NCI-H1417 treated with DMSO at 0.1 percent for 48 hours (cell line): Measurements from ENCODE around the gene ARID3B.
"Not testable (repeated sequence)": the region's sequence is repeated elsewhere in the genome, so short reads cannot be mapped to it uniquely, and the experiment has no call there.

Source experiments
- DNase-seq: peaks from one replicate; lab custom pipeline; 2025; lab: John Stamatoyannopoulos, UW

The ARID3B gene

DNA sequence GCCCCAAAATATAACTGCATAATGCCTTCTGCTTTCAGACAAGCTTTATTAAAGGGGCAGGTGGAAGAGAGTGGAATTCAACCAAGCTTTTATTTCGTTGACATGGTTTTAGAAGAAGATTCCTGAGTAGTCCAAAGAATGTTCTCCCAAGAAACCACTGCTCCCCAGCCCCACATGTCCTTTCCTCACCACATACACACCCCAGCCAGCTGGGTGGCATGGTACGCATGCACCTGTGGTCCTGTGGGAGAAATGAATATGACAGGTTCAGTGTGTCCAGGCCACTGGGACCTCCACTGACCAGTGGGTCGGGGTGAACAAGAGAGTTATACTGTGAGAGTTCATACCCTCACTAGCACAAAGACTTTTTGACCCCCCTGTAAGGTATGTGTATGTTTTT lies 30.2 kb downstream of the ARID3B start:
- DNase-seq: no peak

GRCh38 chr15:74573987-74574386 lies 33.0 kb downstream of the ARID3B start:
- no peak for DNase-seq

DNA sequence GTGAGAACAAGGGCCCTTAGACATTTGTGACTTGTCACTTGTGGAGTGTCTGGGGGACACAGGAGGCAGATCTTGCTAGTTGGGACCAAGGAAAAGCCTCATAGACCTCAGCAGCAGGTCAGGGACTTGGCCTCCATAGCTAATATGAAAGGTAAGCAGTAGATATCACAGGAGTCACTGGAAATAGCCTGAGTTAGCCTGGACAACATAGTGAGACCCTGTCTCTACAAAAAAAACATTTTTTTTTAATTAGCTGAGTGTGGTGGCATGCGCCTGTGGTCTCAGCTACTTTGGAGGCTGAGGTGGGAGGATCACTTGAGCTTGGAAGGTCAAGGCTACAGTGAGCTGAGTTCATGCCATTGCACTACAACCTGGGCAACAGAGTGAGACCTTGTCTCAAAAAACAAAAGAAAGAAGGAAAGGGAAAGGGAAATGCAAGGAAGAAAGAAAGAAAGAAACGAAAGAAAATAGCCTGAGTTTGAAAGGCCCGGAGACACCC lies 37.5 kb downstream of the ARID3B start:
- no peak for DNase-seq

DNA sequence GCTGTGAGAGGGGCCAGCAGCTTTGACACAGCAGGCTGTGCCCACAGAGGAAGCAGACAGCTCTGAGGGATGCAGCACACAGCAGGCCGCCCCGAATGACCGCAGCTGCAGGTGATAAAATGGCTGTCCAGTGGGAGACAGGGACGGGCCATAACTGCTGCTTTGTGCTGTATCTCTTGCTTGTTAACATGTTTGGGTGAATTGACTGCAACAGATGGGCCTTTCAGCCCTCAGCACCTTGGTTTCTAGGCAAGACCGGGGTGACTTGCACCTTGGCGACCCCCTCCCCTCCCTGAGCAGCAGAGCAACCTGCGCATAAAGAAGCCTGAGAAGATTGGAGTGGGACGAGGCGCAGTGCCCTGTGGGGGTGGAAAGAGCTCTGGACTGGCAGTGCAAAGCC lies 38.0 kb downstream of the ARID3B start:
- DNase-seq: no peak

- DNase-seq: no peak
These were observed 39.7 kb downstream of the ARID3B start for GRCh38 chr15:74580538-74581350.

- DNase-seq: no peak
These were observed 43.2 kb downstream of the ARID3B start for GRCh38 chr15:74584204-74584603.

GRCh38 chr15:74584779-74585178 lies 43.8 kb downstream of the ARID3B start:
- no peak for DNase-seq

DNA sequence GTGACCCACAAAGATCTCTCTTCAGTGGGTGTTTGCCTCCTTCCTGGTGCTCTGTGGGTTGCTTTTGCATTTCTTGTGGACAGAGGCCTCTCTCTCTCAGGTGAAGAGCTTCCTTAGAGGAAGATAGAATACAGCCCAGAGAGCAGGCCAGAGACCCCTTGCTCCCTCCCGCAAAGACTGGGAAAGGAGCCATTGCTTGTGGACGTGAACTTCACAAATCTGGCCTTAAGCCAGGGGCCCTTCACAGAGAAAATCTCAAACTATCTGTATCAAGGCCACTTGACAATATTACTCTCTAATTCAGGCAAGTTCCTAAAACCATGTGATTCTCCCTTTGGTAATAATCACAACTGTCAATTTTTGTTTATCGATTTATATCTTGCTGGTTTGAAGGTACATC lies 44.2 kb downstream of the ARID3B start:
- no peak for DNase-seq

GRCh38 chr15:74585857-74586256 lies 44.8 kb downstream of the ARID3B start:
- no peak for DNase-seq

DNA sequence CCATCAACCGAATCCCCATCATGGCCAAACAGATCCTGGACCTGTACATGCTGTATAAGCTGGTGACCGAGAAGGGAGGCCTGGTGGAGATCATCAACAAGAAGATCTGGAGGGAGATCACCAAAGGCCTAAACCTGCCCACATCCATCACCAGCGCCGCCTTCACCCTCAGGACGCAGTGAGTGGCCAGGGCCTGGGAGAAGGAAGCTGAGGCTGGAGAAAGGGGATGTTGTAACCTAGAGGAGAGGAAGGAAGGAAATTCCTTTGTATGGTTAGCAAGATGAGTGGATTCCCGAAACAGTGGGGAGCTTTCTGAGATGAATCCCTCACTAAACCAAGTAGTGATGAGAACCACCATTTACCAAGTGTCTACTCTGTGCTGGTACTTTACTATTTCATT lies 48.8 kb downstream of the ARID3B start:
- DNase-seq: no peak

GRCh38 chr15:74592222-74592621 lies 51.2 kb downstream of the ARID3B start:
- no peak for DNase-seq

- no peak for DNase-seq
These were observed 52.1 kb downstream of the ARID3B start for GRCh38 chr15:74593122-74593521.

GRCh38 chr15:74594455-74594854 lies 53.4 kb downstream of the ARID3B start:
- DNase-seq: no peak

DNA sequence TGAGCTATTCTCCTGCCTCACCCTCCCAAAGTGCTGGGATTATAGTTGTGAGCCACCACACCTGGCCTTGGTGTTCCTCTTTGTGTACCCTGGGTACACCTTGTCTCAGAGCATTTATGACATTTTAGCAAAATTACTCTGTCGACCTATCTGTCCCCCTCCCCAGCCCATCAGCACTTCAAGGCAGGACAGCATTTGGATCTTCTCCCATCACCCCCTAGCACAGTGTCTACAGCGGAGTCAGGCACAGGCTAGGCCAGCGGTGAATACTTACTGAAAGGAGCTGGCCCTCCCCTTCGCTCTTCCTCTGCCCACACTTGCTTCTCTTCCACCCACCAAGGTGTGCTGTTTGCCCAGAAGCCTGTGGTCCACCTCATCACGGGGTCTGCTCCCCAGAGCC lies 54.3 kb downstream of the ARID3B start:
- DNase-seq: no peak

DNA sequence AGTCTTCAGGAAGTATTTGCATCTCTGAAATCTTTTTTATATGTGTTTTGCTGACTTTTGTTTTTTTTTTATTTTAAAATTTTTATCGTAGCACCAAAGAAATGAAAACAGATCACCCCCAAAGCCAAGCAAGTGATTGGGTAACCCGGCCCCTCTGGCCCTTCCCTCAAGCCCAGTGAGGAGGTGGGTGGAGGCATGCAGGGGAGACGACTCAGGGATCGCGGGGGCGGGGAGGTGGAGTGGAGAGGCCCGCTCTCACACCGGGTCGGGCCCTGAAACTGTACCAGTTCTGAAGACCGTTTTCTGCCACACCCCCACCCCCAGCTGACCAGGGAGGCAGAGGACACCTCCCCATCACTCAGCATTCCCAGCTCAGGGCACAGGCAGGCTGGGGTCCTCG lies 55.7 kb downstream of the ARID3B start:
- not testable (repeated sequence) for DNase-seq

DNA sequence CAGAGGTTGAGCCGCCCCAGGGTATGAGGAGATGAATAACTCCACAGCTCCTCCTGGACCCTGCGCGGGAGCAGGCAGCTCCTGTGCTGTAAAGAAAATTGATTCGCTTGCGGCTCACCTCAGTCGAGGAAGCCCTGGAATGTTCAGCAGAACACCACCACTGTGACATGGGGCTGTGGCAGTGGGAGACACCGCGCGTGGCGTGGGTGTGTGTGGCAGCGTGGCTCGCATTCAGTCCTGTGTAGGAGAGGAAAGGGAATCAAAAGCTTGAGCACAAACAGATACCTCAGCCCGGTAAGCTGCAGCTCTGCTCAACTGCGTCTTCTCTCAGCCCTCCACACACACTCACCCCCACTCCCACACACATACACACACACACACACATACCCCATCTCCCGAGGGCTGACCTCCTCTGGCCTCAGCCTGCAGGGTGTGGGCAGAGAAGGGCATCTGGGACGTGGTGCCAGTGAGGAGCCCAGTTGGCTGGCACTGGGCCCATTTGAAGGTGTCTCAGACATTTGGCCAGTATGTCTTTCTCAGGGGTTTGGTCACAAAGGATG lies 56.2 kb downstream of the ARID3B start:
- DNase-seq: not testable (repeated sequence)

DNA sequence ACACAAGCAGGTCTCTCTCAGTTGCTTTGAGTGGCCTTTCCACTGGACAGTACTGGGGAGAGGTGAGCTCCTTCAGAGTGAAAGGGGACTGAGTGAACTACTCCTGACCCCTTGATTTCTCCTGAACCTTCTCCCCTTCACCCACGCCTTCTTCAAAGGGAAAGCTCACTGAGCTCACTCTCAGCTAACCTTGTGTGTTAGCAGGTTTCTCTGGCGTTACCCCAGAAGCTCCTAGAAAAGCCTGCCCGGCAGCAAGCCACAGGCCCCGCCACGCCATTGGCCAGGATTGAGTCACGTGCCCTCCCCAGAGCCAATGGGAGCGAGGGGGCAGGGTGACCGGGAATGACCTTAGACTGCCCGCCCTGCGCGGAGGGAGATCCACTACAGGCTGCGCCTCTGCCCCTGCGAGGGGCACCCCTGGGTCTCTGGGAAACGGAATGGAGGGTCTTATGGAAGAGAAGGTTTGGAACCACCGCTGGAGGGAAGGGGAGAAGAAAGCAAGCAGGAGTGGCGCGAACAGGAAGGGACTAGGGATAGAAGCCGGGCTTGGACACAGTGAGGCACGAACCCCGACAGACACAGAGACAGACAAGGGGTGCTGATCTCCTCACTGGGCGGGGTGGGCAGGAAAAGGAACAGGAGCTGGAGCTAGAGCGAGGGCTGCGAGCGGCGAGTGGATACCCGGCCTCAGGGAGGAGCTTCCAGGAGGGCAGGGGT lies 57.3 kb downstream of the ARID3B start:
- DNase-seq: no peak

DNA sequence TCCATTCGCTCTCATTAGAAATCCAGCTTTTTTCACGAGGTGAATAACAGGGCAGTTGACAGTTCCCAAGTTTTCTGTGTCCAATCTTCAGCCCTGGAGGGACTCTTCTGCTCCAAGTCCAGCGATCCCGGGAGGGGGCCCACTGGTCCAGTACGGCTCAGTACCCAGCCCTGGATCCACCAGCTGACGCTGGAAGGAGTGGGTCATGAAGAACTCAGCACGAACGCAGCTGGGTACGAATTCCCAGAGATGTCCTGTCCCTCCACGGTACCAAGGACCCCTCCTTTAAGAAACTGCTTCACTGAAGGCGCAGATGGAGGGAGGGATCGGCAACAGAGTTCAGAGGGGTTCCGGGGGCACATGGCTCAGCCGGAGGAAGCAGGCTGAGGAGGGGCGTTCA lies 58.1 kb downstream of the ARID3B start:
- no peak for DNase-seq

DNA sequence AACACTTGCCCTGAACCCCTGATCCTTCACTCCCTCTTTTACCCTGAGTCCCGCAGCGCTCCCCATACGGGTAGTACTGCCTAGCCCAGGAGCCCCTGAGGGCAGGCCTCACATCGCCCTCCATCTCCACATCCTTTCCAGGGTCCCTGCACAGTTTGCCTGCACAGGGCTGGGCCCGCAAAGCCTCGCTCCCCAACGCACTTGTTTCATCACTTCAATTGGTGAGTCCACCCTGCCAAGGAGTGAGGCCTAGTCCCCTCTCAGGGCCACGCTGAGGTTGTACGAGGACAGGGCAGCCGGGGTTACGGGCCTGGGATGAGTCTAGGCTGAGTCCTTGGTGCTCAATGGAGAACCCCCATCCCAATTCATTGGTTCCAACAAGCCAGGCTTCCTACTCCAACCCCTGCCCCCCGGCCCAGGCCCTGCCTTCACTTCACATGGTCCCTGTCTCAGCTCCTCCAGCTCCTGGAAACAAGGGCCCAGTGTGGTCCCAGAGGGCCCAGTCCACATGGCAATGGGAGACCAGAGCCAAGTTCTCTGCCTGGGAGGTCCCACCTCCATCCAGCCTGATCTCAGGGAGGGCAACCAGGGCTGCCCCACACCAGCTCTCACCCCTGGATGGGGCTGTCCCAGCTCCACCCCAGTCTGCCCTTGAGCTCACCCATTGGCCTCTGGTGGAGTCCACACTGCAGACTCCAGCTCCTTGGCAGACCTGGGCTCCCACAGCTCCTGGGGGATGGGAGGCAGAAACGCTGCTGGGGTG lies 62.2 kb downstream of the ARID3B start:
- DNase-seq: no peak

- DNase-seq: no peak
These were observed 63.0 kb downstream of the ARID3B start for GRCh38 chr15:74603789-74604705.
